ENCODE measurements around the gene RGS6.

The RGS6 gene

DNA sequence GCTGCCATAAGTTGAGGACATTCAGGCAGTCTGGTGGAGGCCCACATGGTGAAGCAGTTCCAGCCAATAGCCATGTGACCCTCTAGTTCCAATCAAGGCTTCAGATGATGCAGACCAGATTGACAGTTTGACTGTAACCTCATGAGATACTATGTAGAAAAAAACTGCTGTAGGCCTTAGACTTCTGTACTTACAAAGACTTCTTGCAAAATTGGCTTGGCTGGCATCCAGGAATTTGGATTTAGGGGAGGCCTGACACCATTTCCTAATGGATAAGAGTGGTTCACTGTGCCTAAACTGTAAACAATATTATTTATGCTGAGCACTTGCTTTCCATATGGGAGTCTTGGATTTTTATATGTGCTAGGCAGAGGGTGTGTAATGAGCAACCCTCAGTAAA is 76.4 kb downstream of the RGS6 start:
- TF ChIP-seq, protein P1, sequence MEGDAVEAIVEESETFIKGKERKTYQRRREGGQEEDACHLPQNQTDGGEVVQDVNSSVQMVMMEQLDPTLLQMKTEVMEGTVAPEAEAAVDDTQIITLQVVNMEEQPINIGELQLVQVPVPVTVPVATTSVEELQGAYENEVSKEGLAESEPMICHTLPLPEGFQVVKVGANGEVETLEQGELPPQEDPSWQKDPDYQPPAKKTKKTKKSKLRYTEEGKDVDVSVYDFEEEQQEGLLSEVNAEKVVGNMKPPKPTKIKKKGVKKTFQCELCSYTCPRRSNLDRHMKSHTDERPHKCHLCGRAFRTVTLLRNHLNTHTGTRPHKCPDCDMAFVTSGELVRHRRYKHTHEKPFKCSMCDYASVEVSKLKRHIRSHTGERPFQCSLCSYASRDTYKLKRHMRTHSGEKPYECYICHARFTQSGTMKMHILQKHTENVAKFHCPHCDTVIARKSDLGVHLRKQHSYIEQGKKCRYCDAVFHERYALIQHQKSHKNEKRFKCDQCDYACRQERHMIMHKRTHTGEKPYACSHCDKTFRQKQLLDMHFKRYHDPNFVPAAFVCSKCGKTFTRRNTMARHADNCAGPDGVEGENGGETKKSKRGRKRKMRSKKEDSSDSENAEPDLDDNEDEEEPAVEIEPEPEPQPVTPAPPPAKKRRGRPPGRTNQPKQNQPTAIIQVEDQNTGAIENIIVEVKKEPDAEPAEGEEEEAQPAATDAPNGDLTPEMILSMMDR (IDR thresholded peaks at IDR 0.05; ENCODE audit: extremely low read depth, insufficient read depth, missing control alignments): no peak
- DNase-seq (ENCODE audit: low spot score): no peak
- in situ Hi-C loops (cut with MboI; ENCODE audit: low pct_unique_long_range_greater_than_20kb, low sequenced_read_pairs, unreplicated experiment): no loop called here

DNA sequence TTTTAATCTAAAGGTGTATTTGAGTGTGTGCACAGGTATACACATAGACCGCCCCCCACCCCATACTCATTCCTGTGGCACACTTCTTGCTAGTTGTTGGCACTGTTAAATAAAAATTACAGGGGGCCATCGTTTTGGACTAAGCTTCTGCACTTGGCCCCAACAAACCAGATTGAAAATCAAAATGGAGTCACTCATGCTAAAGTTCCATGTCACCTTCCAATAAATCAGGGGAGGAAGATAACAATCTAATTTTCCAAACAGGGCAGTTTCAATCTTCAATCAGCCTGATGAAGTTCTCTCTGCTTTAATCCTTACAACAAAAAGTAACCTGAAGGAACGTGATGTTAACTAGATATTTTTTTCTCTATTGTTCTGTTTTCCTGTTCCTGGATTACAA is 78.2 kb downstream of the RGS6 start:
- DNase-seq (ENCODE audit: low spot score): no peak
- TF ChIP-seq, protein P1 (IDR thresholded peaks at IDR 0.05; ENCODE audit: extremely low read depth, insufficient read depth, missing control alignments): no peak
- in situ Hi-C loops (cut with MboI; ENCODE audit: low pct_unique_long_range_greater_than_20kb, low sequenced_read_pairs, unreplicated experiment): no loop called here

DNA sequence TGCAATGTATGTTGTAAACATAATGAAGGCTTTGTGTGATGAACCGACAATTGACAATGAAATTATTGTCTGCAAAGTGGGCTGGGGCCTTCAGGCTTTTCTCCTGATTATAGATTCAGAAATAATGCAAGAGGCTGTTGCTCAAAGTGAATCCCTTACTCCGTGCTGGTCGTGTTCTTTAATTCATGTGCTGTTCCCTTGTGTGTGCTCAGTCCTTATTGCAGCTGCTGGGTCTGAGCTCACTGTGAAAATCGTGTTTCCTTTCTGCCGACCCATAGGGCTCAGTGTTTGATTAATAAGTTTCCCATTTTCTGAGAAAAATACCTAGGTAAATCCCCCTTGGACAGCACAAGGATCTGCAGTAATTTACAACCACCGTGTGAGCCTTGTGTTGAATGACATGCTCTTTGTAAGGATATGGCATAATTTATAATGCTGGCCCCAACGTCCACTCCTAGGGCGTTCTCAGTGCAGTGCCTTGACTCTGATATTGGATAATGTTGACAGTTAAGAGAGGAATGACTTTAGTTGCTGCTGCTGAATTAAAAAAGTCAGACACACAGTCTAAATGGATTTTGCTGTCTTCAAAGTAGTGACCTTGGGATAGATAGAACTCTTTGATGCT is 81.6 kb downstream of the RGS6 start:
- in situ Hi-C loops (cut with MboI; ENCODE audit: low pct_unique_long_range_greater_than_20kb, low sequenced_read_pairs, unreplicated experiment): no loop called here
- TF ChIP-seq, protein P1 (IDR thresholded peaks at IDR 0.05; ENCODE audit: extremely low read depth, insufficient read depth, missing control alignments): no peak
- DNase-seq (ENCODE audit: low spot score): no peak

DNA sequence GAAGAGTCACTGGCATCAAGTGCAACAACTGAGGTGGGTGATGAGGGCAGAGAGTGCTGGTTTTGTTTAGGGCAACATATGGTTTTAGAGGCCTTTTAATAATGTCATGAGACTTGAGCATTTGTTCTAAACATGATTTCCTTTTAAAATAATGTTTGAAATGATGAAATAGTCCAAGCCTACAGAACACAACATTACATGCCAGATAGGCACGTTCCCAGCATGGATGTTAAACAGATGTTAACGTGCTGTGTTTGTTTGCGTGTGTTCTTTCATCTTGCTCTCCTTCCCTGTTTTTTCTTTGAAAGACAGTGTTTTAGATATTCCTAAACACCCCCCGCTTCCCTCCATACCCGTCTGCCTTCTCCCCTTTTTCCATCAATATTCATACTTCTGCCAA is 82.3 kb downstream of the RGS6 start:
- TF ChIP-seq, protein P1 (IDR thresholded peaks at IDR 0.05; ENCODE audit: extremely low read depth, insufficient read depth, missing control alignments): no peak
- in situ Hi-C loops (cut with MboI; ENCODE audit: low pct_unique_long_range_greater_than_20kb, low sequenced_read_pairs, unreplicated experiment): no loop called here
- DNase-seq (ENCODE audit: low spot score): no peak

DNA sequence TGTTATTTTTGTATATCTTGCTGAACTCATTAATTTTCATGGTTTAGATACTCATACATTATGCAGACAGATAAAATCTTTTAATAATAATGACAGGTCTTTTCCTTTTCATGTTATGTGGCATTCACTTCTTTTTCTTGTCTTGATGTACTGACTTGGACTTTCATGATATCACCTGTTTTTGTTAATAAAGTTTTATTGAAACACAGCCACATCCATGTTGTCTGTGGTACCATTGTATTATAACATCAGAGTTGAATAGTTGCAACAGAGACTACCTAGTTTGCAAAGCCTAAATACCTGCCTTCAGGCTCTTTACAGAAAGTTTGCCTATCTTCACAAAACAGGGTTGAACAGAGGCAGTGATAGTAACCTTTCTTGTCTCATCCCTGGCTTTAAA is 85.1 kb downstream of the RGS6 start:
- TF ChIP-seq, protein P1 (IDR thresholded peaks at IDR 0.05; ENCODE audit: extremely low read depth, insufficient read depth, missing control alignments): no peak
- DNase-seq (ENCODE audit: low spot score): no peak
- in situ Hi-C loops (cut with MboI; ENCODE audit: low pct_unique_long_range_greater_than_20kb, low sequenced_read_pairs, unreplicated experiment): no loop called here

DNA sequence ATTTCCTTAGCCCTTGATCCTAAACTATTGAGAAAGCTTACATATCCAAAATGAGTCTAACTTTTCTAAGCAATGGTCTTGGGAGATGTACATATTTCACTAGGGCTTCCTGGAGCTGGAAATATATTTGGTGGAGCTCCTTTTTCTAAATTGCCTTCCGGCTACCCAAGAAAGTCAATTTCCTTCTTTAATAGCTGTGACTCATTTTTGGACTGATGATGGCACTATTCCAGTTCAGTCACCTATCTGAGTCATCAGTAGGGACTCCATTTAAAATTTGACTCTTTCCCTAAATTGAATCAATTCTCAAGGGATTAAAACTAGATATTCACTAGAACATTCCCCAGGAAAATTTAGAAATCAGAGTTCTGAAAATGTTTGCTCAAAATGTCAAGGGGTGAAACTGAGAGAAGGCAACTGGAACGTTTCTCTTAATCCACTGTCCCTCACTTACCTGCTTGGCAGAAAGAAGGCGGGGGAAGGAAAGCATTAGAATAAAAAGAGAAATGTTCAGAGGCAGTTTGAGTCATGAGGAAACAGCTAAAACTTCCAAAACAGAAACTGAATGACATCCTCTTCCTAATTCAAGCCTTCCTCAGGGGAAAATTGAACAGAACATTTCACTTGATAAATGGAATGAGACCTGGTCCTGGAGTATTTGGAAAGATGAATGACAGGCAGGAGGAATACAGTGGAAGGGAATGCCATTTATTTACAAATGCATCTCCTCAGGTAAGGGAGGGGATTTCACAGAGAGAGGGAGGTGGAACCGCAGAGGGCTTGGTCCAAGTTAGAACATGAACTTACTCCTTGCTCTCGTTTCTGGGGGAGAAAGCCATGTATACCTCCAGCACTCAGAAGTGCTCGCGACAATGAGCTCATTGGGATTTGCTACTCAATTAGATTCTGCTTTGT is 91.2 kb downstream of the RGS6 start:
- TF ChIP-seq, protein P1 (IDR thresholded peaks at IDR 0.05; ENCODE audit: extremely low read depth, insufficient read depth, missing control alignments): no peak
- DNase-seq (ENCODE audit: low spot score): no peak
- in situ Hi-C loops (cut with MboI; ENCODE audit: low pct_unique_long_range_greater_than_20kb, low sequenced_read_pairs, unreplicated experiment): no loop called here

All from GM13977 (cell line).